Activated CD8-positive, alpha-beta T cell treated with anti-CD3 and anti-CD28 coated beads, Interleukin-2, amount 10 ng/mL, durations not matched to agents 7 days and 5 days (primary cell): Measurements from ENCODE around the gene SLC24A3. TPM values are rescaled to one million over a fixed set of nuclear protein-coding genes. Genes with fewer than 3 reads are reported as not detected.

ENCODE experiments used
- ATAC-seq: fragments of 150-1000 bp; cut with Tn5 transposase; one replicate; pipeline ENCODE4 v1.10.0; 2021; ENCODE audit warnings: moderate library complexity
- CTCF ChIA-PET: fragments of 350-600 bp; sonication (Branson Sonifier 250); formaldehyde crosslinking; loops from one replicate; lab custom pipeline; 2021; ENCODE audit warnings: antibody characterized with exemption; lab: Charles Lee
- POLR2A ChIA-PET: fragments of 350-600 bp; sonication (Branson Sonifier 250); formaldehyde crosslinking; loops from one replicate; lab custom pipeline; 2021; ENCODE audit warnings: antibody characterized with exemption; lab: Charles Lee
- DNase-seq: peaks from one replicate; pipeline ENCODE4 v3.0.0-alpha.2; 2020
- H3K27ac Mint-ChIP-seq: one replicate; pipeline ENCODE4 v1.8.0; 2021; ENCODE audit warnings: mild to moderate bottlenecking, mixed read lengths
- H3K27me3 Mint-ChIP-seq: one replicate; pipeline ENCODE4 v1.8.0; 2021; ENCODE audit warnings: low read depth, mixed read lengths
- H3K36me3 Mint-ChIP-seq: one replicate; pipeline ENCODE4 v1.8.0; 2021; ENCODE audit warnings: low read depth, mixed read lengths
- H3K4me1 Mint-ChIP-seq: one replicate; pipeline ENCODE4 v1.8.0; 2021; ENCODE audit warnings: low read depth, mixed read lengths
- H3K4me3 Mint-ChIP-seq: one replicate; pipeline ENCODE4 v1.8.0; 2021; ENCODE audit warnings: mild to moderate bottlenecking, mixed read lengths
- H3K9me3 Mint-ChIP-seq: one replicate; pipeline ENCODE4 v1.8.0; 2022; ENCODE audit warnings: mixed read lengths; ENCODE audit not compliant: insufficient read depth
- total RNA-seq, 2 experiments: library from RNA; stranded (reverse); gene quantifications; one replicate each; pipeline ENCODE4 v1.2.3, GENCODE V29; 2021

Gene SLC24A3
- total RNA-seq, 2 experiments from 2014 or later: not detected

DNA sequence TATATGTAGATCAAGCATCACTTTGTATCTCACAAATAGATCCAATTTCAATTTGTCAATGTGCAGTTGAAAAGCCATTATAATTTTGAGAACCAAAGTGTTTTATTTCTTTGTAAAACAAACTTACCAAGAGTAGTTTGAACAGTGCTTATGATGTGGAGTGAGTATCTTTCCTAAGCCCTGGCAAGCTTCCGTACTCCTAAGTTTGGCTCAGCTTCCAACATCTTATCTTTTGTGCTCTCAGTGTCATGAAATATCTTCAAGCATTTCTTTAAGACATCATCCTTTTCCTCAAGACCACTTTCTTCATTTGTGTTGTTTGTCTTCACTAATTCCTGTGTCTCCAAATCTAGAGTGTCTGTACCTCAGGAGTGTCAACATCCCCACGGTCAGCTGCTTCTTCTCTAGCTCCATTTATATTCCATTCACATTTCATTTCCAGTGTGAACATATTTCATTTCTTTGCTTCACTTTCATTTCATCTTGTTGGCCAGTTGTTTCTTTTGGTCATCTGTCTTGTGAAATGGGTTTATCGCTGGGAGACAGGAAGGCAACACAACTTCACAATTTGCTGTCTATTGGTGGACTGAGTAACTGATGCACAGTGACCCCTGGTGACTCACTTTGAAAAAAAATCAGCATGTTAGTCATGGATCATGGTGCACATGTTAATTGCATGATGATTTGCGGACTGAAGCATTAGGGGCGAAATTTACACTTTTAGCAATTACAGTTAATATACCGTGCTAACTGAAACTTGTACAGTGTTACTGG, 36.9 kb downstream of the SLC24A3 start:
- ATAC-seq (no peak), DNase-seq (no peak)
- no peak overlapping the region for H3K27ac Mint-ChIP-seq
- peaks cover 4% of the 10 kb centered on the region for H3K27me3 Mint-ChIP-seq
- H3K4me1 Mint-ChIP-seq: no peaks in the 10 kb centered on the region
- H3K36me3 Mint-ChIP-seq: no peaks in the 10 kb centered on the region
- CTCF ChIA-PET: interaction anchor here (0.7 kb wide), 1 partner anchor 9 kb away, joined by 3 read pairs; no protein-coding TSS in a partner anchor
- no peaks in the 10 kb centered on the region for H3K9me3 Mint-ChIP-seq
- no peak overlapping the region for H3K4me3 Mint-ChIP-seq
- POLR2A ChIA-PET: no interaction called here

- ATAC-seq (no peak), DNase-seq (no peak)
- ChIA-PET CTCF (interaction anchor here (0.7 kb wide), 1 partner anchor 45 kb away, joined by 3 read pairs; no protein-coding TSS in a partner anchor), POLR2A (no interaction called here)
- Mint-ChIP-seq H3K9me3 (no peaks in the 10 kb centered on the region), H3K4me3 (no peak overlapping the region), H3K27ac (no peak overlapping the region), H3K36me3 (no peaks in the 10 kb centered on the region), H3K4me1 (no peaks in the 10 kb centered on the region), H3K27me3 (peaks cover 3% of the 10 kb centered on the region)
Measured at GRCh38 chr20:19250346-19250745, 37.9 kb downstream of the SLC24A3 start.

DNA sequence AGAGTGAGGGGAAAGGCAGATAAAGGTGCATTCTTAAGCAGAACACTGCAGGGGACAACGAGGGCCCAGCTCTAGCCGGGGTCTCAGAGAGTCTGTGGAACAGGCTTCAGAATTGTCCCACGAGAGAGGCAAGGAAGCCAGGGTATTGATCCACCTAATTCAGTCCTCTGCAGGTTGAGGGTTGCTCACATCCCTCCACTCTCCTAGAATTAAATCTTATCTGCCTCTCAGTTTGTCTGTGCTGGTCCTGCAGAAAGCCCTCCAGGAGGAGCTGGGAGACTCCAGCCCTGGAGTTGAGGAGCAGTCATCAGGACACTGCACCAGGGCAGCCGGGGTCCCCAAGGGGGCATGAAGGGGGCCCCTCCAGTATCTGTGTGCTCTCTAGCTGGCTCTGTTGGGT, 39.1 kb downstream of the SLC24A3 start:
- H3K4me3 Mint-ChIP-seq: no peak overlapping the region
- no peaks in the 10 kb centered on the region for H3K4me1 Mint-ChIP-seq
- H3K36me3 Mint-ChIP-seq: no peaks in the 10 kb centered on the region
- no peak overlapping the region for H3K27ac Mint-ChIP-seq
- peaks cover 3% of the 10 kb centered on the region for H3K27me3 Mint-ChIP-seq
- H3K9me3 Mint-ChIP-seq: no peaks in the 10 kb centered on the region
- no peak for ATAC-seq
- ChIA-PET CTCF (no interaction called here), POLR2A (no interaction called here)
- no peak for DNase-seq

DNA sequence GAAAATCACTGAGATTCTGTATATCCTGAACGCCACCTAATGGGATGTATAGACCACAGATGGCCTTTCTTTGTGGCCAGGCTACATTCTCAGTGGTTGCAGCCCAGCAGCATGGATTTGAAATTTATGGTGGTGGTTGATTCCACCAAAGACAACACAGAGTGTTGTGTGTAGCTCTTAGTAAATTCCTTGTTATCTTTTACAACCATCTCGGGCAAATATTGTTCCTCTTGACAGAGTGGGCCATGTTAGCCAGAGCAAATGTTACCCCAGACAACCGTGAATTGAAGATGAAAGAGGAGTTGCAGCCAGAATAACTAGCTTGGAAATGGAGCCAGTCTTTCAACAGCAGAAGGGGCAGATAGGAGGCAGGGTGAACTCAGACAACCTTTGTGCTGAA, 39.5 kb downstream of the SLC24A3 start:
- CTCF ChIA-PET: no interaction called here
- H3K27ac Mint-ChIP-seq: no peak overlapping the region
- no peaks in the 10 kb centered on the region for H3K36me3 Mint-ChIP-seq

DNA sequence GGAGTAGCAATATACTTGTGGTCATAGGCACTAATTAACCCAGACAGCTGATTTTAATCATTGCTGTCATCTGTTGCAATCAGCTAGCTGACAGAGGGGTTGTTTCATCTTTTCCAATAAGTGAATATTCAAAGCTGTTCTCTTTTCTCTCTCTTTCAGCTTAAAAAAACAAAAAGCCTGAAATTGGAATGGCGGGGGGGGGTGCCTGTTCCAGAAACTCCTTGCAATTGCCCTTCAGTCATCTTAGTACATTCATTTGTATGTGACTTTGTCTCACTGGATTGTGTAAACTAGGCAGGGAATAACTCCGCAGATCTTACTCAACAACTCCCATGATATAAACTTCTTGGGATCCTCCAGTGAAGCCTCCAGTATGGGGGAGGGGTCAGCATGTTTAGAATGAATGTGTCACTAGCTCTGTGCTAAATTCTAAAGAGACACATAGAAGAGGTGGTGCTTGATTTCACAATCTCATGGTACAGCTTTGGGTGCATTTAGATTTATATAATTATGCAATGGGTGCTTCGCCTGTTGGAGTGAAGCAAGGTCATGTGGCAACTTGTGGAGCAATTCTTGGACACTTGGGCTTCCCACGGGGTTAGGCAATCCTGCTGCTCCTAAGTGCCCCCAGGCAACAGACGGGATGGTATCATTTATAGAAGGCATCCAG, 40.1 kb downstream of the SLC24A3 start:
- Mint-ChIP-seq H3K4me3 (no peak overlapping the region), H3K27ac (no peak overlapping the region), H3K4me1 (no peaks in the 10 kb centered on the region), H3K9me3 (no peaks in the 10 kb centered on the region), H3K27me3 (peaks cover 3% of the 10 kb centered on the region), H3K36me3 (no peaks in the 10 kb centered on the region)
- ChIA-PET POLR2A (no interaction called here), CTCF (no interaction called here)
- ATAC-seq (no peak), DNase-seq (no peak)

More for the DNA sequence above, 39.5 kb downstream of the SLC24A3 start:
- H3K4me1 Mint-ChIP-seq: no peaks in the 10 kb centered on the region
- H3K9me3 Mint-ChIP-seq: no peaks in the 10 kb centered on the region
- DNase-seq (no peak), ATAC-seq (no peak)
- POLR2A ChIA-PET: no interaction called here
- peaks cover 3% of the 10 kb centered on the region for H3K27me3 Mint-ChIP-seq
- H3K4me3 Mint-ChIP-seq: no peak overlapping the region

- Mint-ChIP-seq H3K4me3 (no peak overlapping the region), H3K27ac (no peak overlapping the region), H3K9me3 (no peaks in the 10 kb centered on the region), H3K36me3 (no peaks in the 10 kb centered on the region), H3K27me3 (peaks cover 3% of the 10 kb centered on the region), H3K4me1 (no peaks in the 10 kb centered on the region)
- ATAC-seq (no peak), DNase-seq (no peak)
- POLR2A ChIA-PET: no interaction called here
- CTCF ChIA-PET: no interaction called here
Measured at GRCh38 chr20:19253316-19253715, 40.9 kb downstream of the SLC24A3 start.

- H3K36me3 Mint-ChIP-seq: no peaks in the 10 kb centered on the region
- H3K27ac Mint-ChIP-seq: no peak overlapping the region
- ChIA-PET CTCF (no interaction called here), POLR2A (no interaction called here)
- no peak overlapping the region for H3K4me3 Mint-ChIP-seq
- H3K9me3 Mint-ChIP-seq: no peaks in the 10 kb centered on the region
- ATAC-seq (no peak), DNase-seq (no peak)
- H3K27me3 Mint-ChIP-seq: no peaks in the 10 kb centered on the region
- no peaks in the 10 kb centered on the region for H3K4me1 Mint-ChIP-seq
Measured at GRCh38 chr20:19253916-19254820, 41.7 kb downstream of the SLC24A3 start.

GRCh38 chr20:19254956-19255355, 42.5 kb downstream of the SLC24A3 start:
- DNase-seq: no peak
- ChIA-PET CTCF (no interaction called here), POLR2A (no interaction called here)
- Mint-ChIP-seq H3K4me1 (no peaks in the 10 kb centered on the region), H3K36me3 (no peaks in the 10 kb centered on the region), H3K4me3 (no peak overlapping the region), H3K27ac (no peak overlapping the region), H3K9me3 (no peaks in the 10 kb centered on the region), H3K27me3 (no peaks in the 10 kb centered on the region)
- no peak for ATAC-seq

- H3K36me3 Mint-ChIP-seq: no peaks in the 10 kb centered on the region
- CTCF ChIA-PET: no interaction called here
Measured at GRCh38 chr20:19256085-19256484, 43.6 kb downstream of the SLC24A3 start.

DNA sequence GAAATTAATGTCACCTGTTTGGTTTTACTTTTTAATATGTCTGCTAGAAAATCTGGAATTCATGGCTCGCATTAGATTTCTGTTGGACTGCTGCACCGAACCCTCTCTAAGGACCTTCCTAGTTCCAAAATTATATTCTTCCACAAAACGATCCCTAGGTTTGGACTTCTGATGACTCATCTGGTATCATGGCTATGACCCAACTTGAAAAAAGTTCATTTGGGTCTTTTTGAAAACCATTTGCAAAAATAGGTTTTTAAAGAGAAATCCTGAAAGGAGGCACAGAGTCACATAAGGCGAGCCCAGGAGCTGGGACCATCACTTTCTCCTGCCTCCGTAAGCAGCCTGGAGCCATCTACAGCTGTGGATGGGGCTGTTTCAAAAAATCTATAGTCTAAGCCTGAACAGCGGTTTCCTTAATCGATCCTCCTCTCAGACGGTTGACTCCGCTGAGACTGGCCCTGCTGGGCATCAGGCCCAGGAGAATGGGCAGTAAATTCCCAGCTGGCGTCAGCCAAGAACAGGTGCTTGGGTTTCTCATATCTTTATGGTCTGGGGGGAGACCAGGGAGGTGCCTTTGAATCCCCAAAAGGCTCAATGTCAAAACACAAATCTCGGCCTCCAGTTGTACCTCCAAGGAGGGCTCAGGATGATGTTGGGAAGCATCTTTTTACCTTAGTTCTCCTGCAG, 44.6 kb downstream of the SLC24A3 start:
- H3K4me1 Mint-ChIP-seq: no peaks in the 10 kb centered on the region
- DNase-seq: no peak
- H3K4me3 Mint-ChIP-seq: no peak overlapping the region
- no peaks in the 10 kb centered on the region for H3K9me3 Mint-ChIP-seq
- no peaks in the 10 kb centered on the region for H3K36me3 Mint-ChIP-seq
- no peaks in the 10 kb centered on the region for H3K27me3 Mint-ChIP-seq
- ChIA-PET POLR2A (no interaction called here), CTCF (no interaction called here)
- no peak for ATAC-seq
- no peak overlapping the region for H3K27ac Mint-ChIP-seq

More at GRCh38 chr20:19256085-19256484, 43.6 kb downstream of the SLC24A3 start:
- DNase-seq (no peak), ATAC-seq (no peak)
- POLR2A ChIA-PET: no interaction called here
- Mint-ChIP-seq H3K27ac (no peak overlapping the region), H3K9me3 (no peaks in the 10 kb centered on the region), H3K27me3 (no peaks in the 10 kb centered on the region), H3K4me1 (no peaks in the 10 kb centered on the region), H3K4me3 (no peak overlapping the region)

DNA sequence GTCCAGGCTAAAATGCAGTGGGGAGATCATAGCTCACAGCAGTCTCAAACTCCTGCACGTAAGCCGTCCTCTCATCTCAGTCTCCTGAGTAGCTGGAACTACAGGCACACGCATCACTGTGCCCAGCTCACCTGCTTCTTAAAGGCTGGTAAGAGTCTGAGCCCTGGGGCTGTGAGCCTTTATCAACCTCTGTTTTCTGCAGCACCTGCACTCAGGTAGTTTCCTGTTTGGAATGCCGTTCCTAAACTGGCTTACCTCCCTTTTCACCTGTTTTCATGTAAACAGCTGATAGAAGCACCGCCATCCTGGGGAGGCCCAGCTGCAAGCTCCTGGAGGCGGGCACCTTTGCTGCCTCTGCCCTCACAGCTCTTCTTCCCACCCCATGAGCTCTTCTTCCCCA, 45.4 kb downstream of the SLC24A3 start:
- Mint-ChIP-seq H3K27ac (no peak overlapping the region), H3K36me3 (no peaks in the 10 kb centered on the region), H3K4me1 (no peaks in the 10 kb centered on the region), H3K27me3 (no peaks in the 10 kb centered on the region), H3K4me3 (no peak overlapping the region), H3K9me3 (no peaks in the 10 kb centered on the region)
- no peak for DNase-seq
- ATAC-seq: no peak
- CTCF ChIA-PET: no interaction called here
- POLR2A ChIA-PET: no interaction called here
